ENCODE measurements around the gene SLC22A2.

SLC22A2 gene

GRCh38 chr6:160202411-160202810 is 56.2 kb downstream of the SLC22A2 start:
- Histone ChIP-seq H3K4me3 (ENCODE audit: low read length in 2 of 2) (no peak overlapping the region), H3K9ac (ENCODE audit: low read depth in 1 of 2, low read length in 2 of 2) (no peak overlapping the region), H3K36me3 (ENCODE audit: control insufficient read depth in 2 of 2, insufficient read depth in 2 of 2, low read length in 2 of 2) (no peaks in the 10 kb centered on the region)

GRCh38 chr6:160201061-160201460 is 57.6 kb downstream of the SLC22A2 start:
- Histone ChIP-seq H3K36me3 (ENCODE audit: control insufficient read depth in 2 of 2, insufficient read depth in 2 of 2, low read length in 2 of 2) (no peaks in the 10 kb centered on the region), H3K27ac (ENCODE audit: low read depth in 2 of 2, low read length in 2 of 2) (no peak overlapping the region), H3K4me1 (ENCODE audit: control insufficient read depth in 2 of 2, insufficient read depth in 2 of 2, low read length in 2 of 2) (peaks cover 4 to 18% of the 10 kb centered on the region in 2 donors), H3K4me3 (ENCODE audit: low read length in 2 of 2) (no peak overlapping the region), H3K9ac (ENCODE audit: low read depth in 1 of 2, low read length in 2 of 2) (no peak overlapping the region), H3K27me3 (ENCODE audit: control insufficient read depth in 2 of 2, insufficient read depth in 2 of 2, low read length in 2 of 2) (no peaks in the 10 kb centered on the region), H3K9me3 (ENCODE audit: control insufficient read depth in 2 of 2, low read length in 2 of 2) (no peaks in the 10 kb centered on the region)

More at GRCh38 chr6:160202411-160202810, 56.2 kb downstream of the SLC22A2 start:
- no peak overlapping the region for H3K27ac ChIP-seq (ENCODE audit: low read depth in 2 of 2, low read length in 2 of 2)
- H3K9me3 ChIP-seq (ENCODE audit: control insufficient read depth in 2 of 2, low read length in 2 of 2): no peaks in the 10 kb centered on the region
- no peaks in the 10 kb centered on the region for H3K27me3 ChIP-seq (ENCODE audit: control insufficient read depth in 2 of 2, insufficient read depth in 2 of 2, low read length in 2 of 2)
- H3K4me1 ChIP-seq (ENCODE audit: control insufficient read depth in 2 of 2, insufficient read depth in 2 of 2, low read length in 2 of 2): peaks cover 4 to 18% of the 10 kb centered on the region in 2 donors

- Histone ChIP-seq H3K4me1 (ENCODE audit: control insufficient read depth in 2 of 2, insufficient read depth in 2 of 2, low read length in 2 of 2) (peaks cover 4 to 9% of the 10 kb centered on the region in 2 donors), H3K4me3 (ENCODE audit: low read length in 2 of 2) (peak overlapping the region; percentile 14 to 59), H3K27ac (ENCODE audit: low read depth in 2 of 2, low read length in 2 of 2) (peak overlapping the region; percentile 74 to 80), H3K9ac (ENCODE audit: low read depth in 1 of 2, low read length in 2 of 2) (peak overlapping the region; percentile 18 to 44), H3K27me3 (ENCODE audit: control insufficient read depth in 2 of 2, insufficient read depth in 2 of 2, low read length in 2 of 2) (no peaks in the 10 kb centered on the region), H3K9me3 (ENCODE audit: control insufficient read depth in 2 of 2, low read length in 2 of 2) (no peaks in the 10 kb centered on the region), H3K36me3 (ENCODE audit: control insufficient read depth in 2 of 2, insufficient read depth in 2 of 2, low read length in 2 of 2) (no peaks in the 10 kb centered on the region)
Measured at GRCh38 chr6:160198606-160199211, 59.9 kb downstream of the SLC22A2 start.

- no peak overlapping the region for H3K27ac ChIP-seq (ENCODE audit: low read depth in 2 of 2, low read length in 2 of 2)
- H3K4me3 ChIP-seq (ENCODE audit: low read length in 2 of 2): no peak overlapping the region
- H3K9me3 ChIP-seq (ENCODE audit: control insufficient read depth in 2 of 2, low read length in 2 of 2): peaks cover 0 to 5% of the 10 kb centered on the region in 2 donors
- H3K27me3 ChIP-seq (ENCODE audit: control insufficient read depth in 2 of 2, insufficient read depth in 2 of 2, low read length in 2 of 2): no peaks in the 10 kb centered on the region
- H3K36me3 ChIP-seq (ENCODE audit: control insufficient read depth in 2 of 2, insufficient read depth in 2 of 2, low read length in 2 of 2): no peaks in the 10 kb centered on the region
- peaks cover 4 to 6% of the 10 kb centered on the region in 2 donors for H3K4me1 ChIP-seq (ENCODE audit: control insufficient read depth in 2 of 2, insufficient read depth in 2 of 2, low read length in 2 of 2)
- no peak overlapping the region for H3K9ac ChIP-seq (ENCODE audit: low read depth in 1 of 2, low read length in 2 of 2)
Measured at GRCh38 chr6:160197662-160198061, 61.0 kb downstream of the SLC22A2 start.

- Histone ChIP-seq H3K27me3 (ENCODE audit: control insufficient read depth in 2 of 2, insufficient read depth in 2 of 2, low read length in 2 of 2) (no peaks in the 10 kb centered on the region), H3K4me1 (ENCODE audit: control insufficient read depth in 2 of 2, insufficient read depth in 2 of 2, low read length in 2 of 2) (peaks cover 4 to 6% of the 10 kb centered on the region in 2 donors), H3K9ac (ENCODE audit: low read depth in 1 of 2, low read length in 2 of 2) (no peak overlapping the region), H3K9me3 (ENCODE audit: control insufficient read depth in 2 of 2, low read length in 2 of 2) (peaks cover 0 to 5% of the 10 kb centered on the region in 2 donors), H3K36me3 (ENCODE audit: control insufficient read depth in 2 of 2, insufficient read depth in 2 of 2, low read length in 2 of 2) (no peaks in the 10 kb centered on the region), H3K4me3 (ENCODE audit: low read length in 2 of 2) (no peak overlapping the region), H3K27ac (ENCODE audit: low read depth in 2 of 2, low read length in 2 of 2) (no peak overlapping the region)
Measured at GRCh38 chr6:160194808-160195207, 63.8 kb downstream of the SLC22A2 start.

GRCh38 chr6:160192840-160193239 is 65.8 kb downstream of the SLC22A2 start:
- H3K4me1 ChIP-seq (ENCODE audit: control insufficient read depth in 2 of 2, insufficient read depth in 2 of 2, low read length in 2 of 2): no peaks in the 10 kb centered on the region
- peaks cover 0 to 5% of the 10 kb centered on the region in 2 donors for H3K9me3 ChIP-seq (ENCODE audit: control insufficient read depth in 2 of 2, low read length in 2 of 2)
- no peak overlapping the region for H3K4me3 ChIP-seq (ENCODE audit: low read length in 2 of 2)
- no peaks in the 10 kb centered on the region for H3K36me3 ChIP-seq (ENCODE audit: control insufficient read depth in 2 of 2, insufficient read depth in 2 of 2, low read length in 2 of 2)
- no peak overlapping the region for H3K27ac ChIP-seq (ENCODE audit: low read depth in 2 of 2, low read length in 2 of 2)
- H3K27me3 ChIP-seq (ENCODE audit: control insufficient read depth in 2 of 2, insufficient read depth in 2 of 2, low read length in 2 of 2): no peaks in the 10 kb centered on the region
- H3K9ac ChIP-seq (ENCODE audit: low read depth in 1 of 2, low read length in 2 of 2): no peak overlapping the region

- Histone ChIP-seq H3K27me3 (ENCODE audit: control insufficient read depth in 2 of 2, insufficient read depth in 2 of 2, low read length in 2 of 2) (no peaks in the 10 kb centered on the region), H3K4me3 (ENCODE audit: low read length in 2 of 2) (no peak overlapping the region), H3K27ac (ENCODE audit: low read depth in 2 of 2, low read length in 2 of 2) (no peak overlapping the region), H3K36me3 (ENCODE audit: control insufficient read depth in 2 of 2, insufficient read depth in 2 of 2, low read length in 2 of 2) (no peaks in the 10 kb centered on the region), H3K4me1 (ENCODE audit: control insufficient read depth in 2 of 2, insufficient read depth in 2 of 2, low read length in 2 of 2) (no peaks in the 10 kb centered on the region), H3K9ac (ENCODE audit: low read depth in 1 of 2, low read length in 2 of 2) (no peak overlapping the region), H3K9me3 (ENCODE audit: control insufficient read depth in 2 of 2, low read length in 2 of 2) (peaks cover 0 to 5% of the 10 kb centered on the region in 2 donors)
Measured at GRCh38 chr6:160190973-160191372, 67.6 kb downstream of the SLC22A2 start.

GRCh38 chr6:160190081-160190480 is 68.5 kb downstream of the SLC22A2 start:
- Histone ChIP-seq H3K4me1 (ENCODE audit: control insufficient read depth in 2 of 2, insufficient read depth in 2 of 2, low read length in 2 of 2) (no peaks in the 10 kb centered on the region), H3K27ac (ENCODE audit: low read depth in 2 of 2, low read length in 2 of 2) (no peak overlapping the region), H3K27me3 (ENCODE audit: control insufficient read depth in 2 of 2, insufficient read depth in 2 of 2, low read length in 2 of 2) (no peaks in the 10 kb centered on the region), H3K4me3 (ENCODE audit: low read length in 2 of 2) (no peak overlapping the region), H3K9ac (ENCODE audit: low read depth in 1 of 2, low read length in 2 of 2) (no peak overlapping the region), H3K9me3 (ENCODE audit: control insufficient read depth in 2 of 2, low read length in 2 of 2) (peaks cover 0 to 5% of the 10 kb centered on the region in 2 donors), H3K36me3 (ENCODE audit: control insufficient read depth in 2 of 2, insufficient read depth in 2 of 2, low read length in 2 of 2) (no peaks in the 10 kb centered on the region)

GRCh38 chr6:160188773-160189172 is 69.8 kb downstream of the SLC22A2 start:
- Histone ChIP-seq H3K9me3 (ENCODE audit: control insufficient read depth in 2 of 2, low read length in 2 of 2) (peaks cover 0 to 5% of the 10 kb centered on the region in 2 donors), H3K9ac (ENCODE audit: low read depth in 1 of 2, low read length in 2 of 2) (no peak overlapping the region), H3K27me3 (ENCODE audit: control insufficient read depth in 2 of 2, insufficient read depth in 2 of 2, low read length in 2 of 2) (no peaks in the 10 kb centered on the region), H3K4me1 (ENCODE audit: control insufficient read depth in 2 of 2, insufficient read depth in 2 of 2, low read length in 2 of 2) (no peaks in the 10 kb centered on the region), H3K27ac (ENCODE audit: low read depth in 2 of 2, low read length in 2 of 2) (no peak overlapping the region), H3K36me3 (ENCODE audit: control insufficient read depth in 2 of 2, insufficient read depth in 2 of 2, low read length in 2 of 2) (no peaks in the 10 kb centered on the region), H3K4me3 (ENCODE audit: low read length in 2 of 2) (no peak overlapping the region)

GRCh38 chr6:160180706-160181105 is 77.9 kb downstream of the SLC22A2 start:
- H3K9ac ChIP-seq (ENCODE audit: low read depth in 1 of 2, low read length in 2 of 2): no peak overlapping the region

More at GRCh38 chr6:160180706-160181105, 77.9 kb downstream of the SLC22A2 start:
- no peak overlapping the region for H3K27ac ChIP-seq (ENCODE audit: low read depth in 2 of 2, low read length in 2 of 2)
- H3K36me3 ChIP-seq (ENCODE audit: control insufficient read depth in 2 of 2, insufficient read depth in 2 of 2, low read length in 2 of 2): no peaks in the 10 kb centered on the region
- no peaks in the 10 kb centered on the region for H3K27me3 ChIP-seq (ENCODE audit: control insufficient read depth in 2 of 2, insufficient read depth in 2 of 2, low read length in 2 of 2)
- no peaks in the 10 kb centered on the region for H3K4me1 ChIP-seq (ENCODE audit: control insufficient read depth in 2 of 2, insufficient read depth in 2 of 2, low read length in 2 of 2)
- H3K4me3 ChIP-seq (ENCODE audit: low read length in 2 of 2): no peak overlapping the region
- no peaks in the 10 kb centered on the region for H3K9me3 ChIP-seq (ENCODE audit: control insufficient read depth in 2 of 2, low read length in 2 of 2)

Data from mucosa of rectum (tissue), 2 donors.